ENCODE measurements around the gene CLK3. TPM values are rescaled to one million over a fixed set of nuclear protein-coding genes. Genes with fewer than 3 reads are reported as not detected.

Gene CLK3
- total RNA-seq, 1 donor from 2014 or later, result 83.0 TPM

- no peaks in the 10 kb centered on the region for H3K9me3 Mint-ChIP-seq
- no peaks in the 10 kb centered on the region for H3K27me3 Mint-ChIP-seq (ENCODE audit: low read depth)
- peaks cover 18% of the 10 kb centered on the region for H3K4me1 Mint-ChIP-seq
- H3K4me3 Mint-ChIP-seq, result peak overlapping the region; percentile 90
- no peak for TF ChIP-seq CTCF (IDR thresholded peaks at IDR 0.05; ENCODE audit: unreplicated experiment)
- no peaks in the 10 kb centered on the region for H3K36me3 Mint-ChIP-seq
- H3K27ac Mint-ChIP-seq, result peak overlapping the region; percentile 78
- DNase-seq (ENCODE audit: low spot score in 2 of 2, unreplicated experiment in 2 of 2), result no peak
These were observed 1.5 kb upstream of the CLK3 start for GRCh38 chr15:74613953-74614743.

- DNase-seq (ENCODE audit: low spot score in 2 of 2, unreplicated experiment in 2 of 2), result peak; percentile 70 to 85
- H3K4me3 Mint-ChIP-seq, result peak overlapping the region; percentile 90
- no peaks in the 10 kb centered on the region for H3K27me3 Mint-ChIP-seq (ENCODE audit: low read depth)
- no peaks in the 10 kb centered on the region for H3K9me3 Mint-ChIP-seq
- H3K36me3 Mint-ChIP-seq, result no peaks in the 10 kb centered on the region
- H3K27ac Mint-ChIP-seq, result peak overlapping the region; percentile 97
- H3K4me1 Mint-ChIP-seq, result peaks cover 18% of the 10 kb centered on the region
- no peak for TF ChIP-seq CTCF (IDR thresholded peaks at IDR 0.05; ENCODE audit: unreplicated experiment)
These were observed 710 bp upstream of the CLK3 start for GRCh38 chr15:74614744-74615507.

- peak; percentile 44 to 66 for DNase-seq (ENCODE audit: low spot score in 2 of 2, unreplicated experiment in 2 of 2)
- no peak for TF ChIP-seq CTCF (IDR thresholded peaks at IDR 0.05; ENCODE audit: unreplicated experiment)
- H3K27me3 Mint-ChIP-seq (ENCODE audit: low read depth), result no peaks in the 10 kb centered on the region
- peaks cover 23% of the 10 kb centered on the region for H3K4me1 Mint-ChIP-seq
- peak overlapping the region; percentile 95 for H3K27ac Mint-ChIP-seq
- peaks cover 6% of the 10 kb centered on the region for H3K36me3 Mint-ChIP-seq
- H3K9me3 Mint-ChIP-seq, result no peaks in the 10 kb centered on the region
- H3K4me3 Mint-ChIP-seq, result peak overlapping the region; percentile 90
These were observed 817 bp downstream of the CLK3 start for GRCh38 chr15:74616366-74616939.

- no peak for TF ChIP-seq CTCF (IDR thresholded peaks at IDR 0.05; ENCODE audit: unreplicated experiment)
- Mint-ChIP-seq H3K27me3 (ENCODE audit: low read depth) (no peaks in the 10 kb centered on the region), H3K27ac (peak overlapping the region; percentile 95), H3K36me3 (peaks cover 11% of the 10 kb centered on the region), H3K4me3 (peak overlapping the region; percentile 90), H3K4me1 (peaks cover 23% of the 10 kb centered on the region), H3K9me3 (no peaks in the 10 kb centered on the region)
- DNase-seq (ENCODE audit: low spot score in 2 of 2, unreplicated experiment in 2 of 2), result no peak
These were observed 1.4 kb downstream of the CLK3 start for GRCh38 chr15:74616996-74617395.

GRCh38 chr15:74618841-74619596 is 3.4 kb downstream of the CLK3 start:
- Mint-ChIP-seq H3K27ac (no peak overlapping the region), H3K4me3 (no peak overlapping the region), H3K9me3 (no peaks in the 10 kb centered on the region), H3K36me3 (peaks cover 19% of the 10 kb centered on the region), H3K4me1 (peaks cover 23% of the 10 kb centered on the region), H3K27me3 (ENCODE audit: low read depth) (no peaks in the 10 kb centered on the region)
- DNase-seq (ENCODE audit: low spot score in 2 of 2, unreplicated experiment in 2 of 2), result no peak
- TF ChIP-seq CTCF (IDR thresholded peaks at IDR 0.05; ENCODE audit: unreplicated experiment), result no peak
